SK-N-SH treated with all-trans-retinoic acid at 6 μM for 48 hours (cell line): ENCODE measurements around the gene CHRNB1.

ENCODE experiments used
- ATAC-seq: fragments of 200-7000 bp; cut with Tn5 transposase; 3 replicates; pipeline ENCODE4 v1.9.1; 2020; ENCODE audit warnings: mild to moderate bottlenecking, moderate library complexity
- ARNTL ChIP-seq: fragments of 450-650 bp; formaldehyde crosslinking; IDR thresholded peaks from 2 replicates; pipeline ENCODE4 v1.5.0; 2020; ENCODE audit warnings: low read depth, mild to moderate bottlenecking, moderate library complexity, borderline replicate concordance
- BACH2 ChIP-seq: fragments of 250-450 bp; sonication (Bioruptor Pico); IDR thresholded peaks from 2 replicates; pipeline ENCODE4 v1.9.0; 2021; ENCODE audit warnings: mild to moderate bottlenecking, borderline replicate concordance
- CSDC2 ChIP-seq: fragments of 250-450 bp; sonication (Bioruptor Pico); IDR thresholded peaks from 2 replicates; pipeline ENCODE4 v1.5.0; 2020; ENCODE audit warnings: mild to moderate bottlenecking, moderate library complexity
- CSRNP3 ChIP-seq: fragments of 250-450 bp; sonication (Bioruptor Pico); IDR thresholded peaks from 2 replicates; pipeline ENCODE4 v1.5.1; 2021; ENCODE audit warnings: mild to moderate bottlenecking, moderate library complexity
- GLIS3 ChIP-seq: fragments of 250-450 bp; sonication (Bioruptor Pico); IDR thresholded peaks from 2 replicates; pipeline ENCODE4 v1.5.0; 2020; ENCODE audit warnings: mild to moderate bottlenecking, moderate library complexity
- ISL1 ChIP-seq: fragments of 250-450 bp; sonication (Bioruptor Pico); IDR thresholded peaks from 2 replicates; pipeline ENCODE4 v2.1.2; 2022; ENCODE audit warnings: mild to moderate bottlenecking, moderate library complexity
- OSR1 ChIP-seq: fragments of 250-450 bp; sonication (Bioruptor Pico); IDR thresholded peaks from 2 replicates; pipeline ENCODE4 v1.8.0; 2022; ENCODE audit warnings: moderate library complexity, mild to moderate bottlenecking, inconsistent platforms
- POU6F1 ChIP-seq: fragments of 250-450 bp; sonication (Bioruptor Pico); IDR thresholded peaks from 2 replicates; pipeline ENCODE4 v1.8.0; 2021; ENCODE audit warnings: low read depth, mild to moderate bottlenecking, moderate library complexity, borderline replicate concordance
- PPARA ChIP-seq: fragments of 250-450 bp; sonication (Bioruptor Pico); IDR thresholded peaks from 2 replicates; pipeline ENCODE4 v1.5.0; 2020; ENCODE audit warnings: mild to moderate bottlenecking, borderline replicate concordance
- RARB ChIP-seq: fragments of 250-450 bp; sonication (Bioruptor Pico); IDR thresholded peaks from 2 replicates; pipeline ENCODE4 v1.8.0; 2021; ENCODE audit warnings: mild to moderate bottlenecking, moderate library complexity
- SNAI2 ChIP-seq: fragments of 250-450 bp; sonication (Bioruptor Pico); IDR thresholded peaks from 2 replicates; pipeline ENCODE4 v1.5.0; 2020; ENCODE audit warnings: mild to moderate bottlenecking, moderate library complexity
- TCF4 ChIP-seq: fragments of 250-450 bp; sonication (Bioruptor Pico); IDR thresholded peaks from 2 replicates; pipeline ENCODE4 v1.8.0; 2021; ENCODE audit warnings: mild to moderate bottlenecking, moderate library complexity, borderline replicate concordance
- TOX ChIP-seq: fragments of 250-450 bp; sonication (Bioruptor Pico); IDR thresholded peaks from 2 replicates; pipeline ENCODE4 v1.8.0; 2021; ENCODE audit warnings: mild to moderate bottlenecking, moderate library complexity, borderline replicate concordance
- ZC3H10 ChIP-seq: fragments of 250-450 bp; sonication (Bioruptor Pico); IDR thresholded peaks from 2 replicates; pipeline ENCODE4 v1.5.1; 2021; ENCODE audit warnings: mild to moderate bottlenecking, moderate library complexity
- ZFP3 ChIP-seq: fragments of 250-450 bp; sonication (Bioruptor Pico); IDR thresholded peaks from 2 replicates; pipeline ENCODE4 v1.5.0; 2020; ENCODE audit warnings: mild to moderate bottlenecking, moderate library complexity
- ZFP30 ChIP-seq: fragments of 450-650 bp; formaldehyde crosslinking; IDR thresholded peaks from 2 replicates; pipeline ENCODE4 v1.5.0; 2022; ENCODE audit warnings: mild to moderate bottlenecking, moderate library complexity
- ZNF565 ChIP-seq: fragments of 450-650 bp; formaldehyde crosslinking; conservative IDR thresholded peaks from 2 replicates; pipeline ENCODE4 v1.5.0; 2020; ENCODE audit warnings: low read depth, mild to moderate bottlenecking, moderate library complexity
- ZNF70 ChIP-seq: fragments of 450-650 bp; formaldehyde crosslinking; IDR thresholded peaks from 2 replicates; pipeline ENCODE4 v1.5.0; 2020; ENCODE audit warnings: mild to moderate bottlenecking, moderate library complexity
- ZNF8 ChIP-seq: fragments of 450-650 bp; formaldehyde crosslinking; IDR thresholded peaks from 2 replicates; pipeline ENCODE4 v1.5.0; 2020; ENCODE audit warnings: mild to moderate bottlenecking, moderate library complexity
- TF ChIP-seq, protein P1 (sequence below): fragments of 250-450 bp; sonication (Bioruptor Pico); IDR thresholded peaks from 2 replicates; pipeline ENCODE4 v1.5.1; 2020; ENCODE audit warnings: low read depth, mild to moderate bottlenecking, moderate library complexity
- TF ChIP-seq, protein P2 (sequence below): fragments of 250-450 bp; sonication (Bioruptor Pico); IDR thresholded peaks from 2 replicates; pipeline ENCODE4 v1.5.0; 2020; ENCODE audit warnings: mild to moderate bottlenecking, moderate library complexity

The CHRNB1 gene

GRCh38 chr17:7416323-7416722 lies 28.5 kb upstream of the CHRNB1 start:
- ATAC-seq = no peak
- TF ChIP-seq, protein P1, sequence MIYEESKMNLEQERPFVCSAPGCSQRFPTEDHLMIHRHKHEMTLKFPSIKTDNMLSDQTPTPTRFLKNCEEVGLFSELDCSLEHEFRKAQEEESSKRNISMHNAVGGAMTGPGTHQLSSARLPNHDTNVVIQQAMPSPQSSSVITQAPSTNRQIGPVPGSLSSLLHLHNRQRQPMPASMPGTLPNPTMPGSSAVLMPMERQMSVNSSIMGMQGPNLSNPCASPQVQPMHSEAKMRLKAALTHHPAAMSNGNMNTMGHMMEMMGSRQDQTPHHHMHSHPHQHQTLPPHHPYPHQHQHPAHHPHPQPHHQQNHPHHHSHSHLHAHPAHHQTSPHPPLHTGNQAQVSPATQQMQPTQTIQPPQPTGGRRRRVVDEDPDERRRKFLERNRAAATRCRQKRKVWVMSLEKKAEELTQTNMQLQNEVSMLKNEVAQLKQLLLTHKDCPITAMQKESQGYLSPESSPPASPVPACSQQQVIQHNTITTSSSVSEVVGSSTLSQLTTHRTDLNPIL (CRISPR knock-in tag) = no peak
- no peak for TF ChIP-seq CSRNP3 (CRISPR knock-in tag)
- no peak for TF ChIP-seq TOX (CRISPR knock-in tag)
- no peak for TF ChIP-seq SNAI2 (CRISPR knock-in tag)
- TF ChIP-seq ZNF70 (CRISPR knock-in tag) = no peak
- TF ChIP-seq PPARA (CRISPR knock-in tag) = no peak
- no peak for TF ChIP-seq RARB (CRISPR knock-in tag)
- TF ChIP-seq ZNF565 (CRISPR knock-in tag) = no peak

GRCh38 chr17:7417056-7417655 lies 27.7 kb upstream of the CHRNB1 start:
- TF ChIP-seq ZNF70 (CRISPR knock-in tag) (no peak), BACH2 (CRISPR knock-in tag) (no peak), POU6F1 (CRISPR knock-in tag) (no peak), CSDC2 (no peak), ZFP3 (no peak), TOX (CRISPR knock-in tag) (no peak), ARNTL (CRISPR knock-in tag) (no peak), RARB (CRISPR knock-in tag) (no peak), PPARA (CRISPR knock-in tag) (no peak)
- TF ChIP-seq, protein P1 (CRISPR knock-in tag) = no peak
- TF ChIP-seq, protein P2, sequence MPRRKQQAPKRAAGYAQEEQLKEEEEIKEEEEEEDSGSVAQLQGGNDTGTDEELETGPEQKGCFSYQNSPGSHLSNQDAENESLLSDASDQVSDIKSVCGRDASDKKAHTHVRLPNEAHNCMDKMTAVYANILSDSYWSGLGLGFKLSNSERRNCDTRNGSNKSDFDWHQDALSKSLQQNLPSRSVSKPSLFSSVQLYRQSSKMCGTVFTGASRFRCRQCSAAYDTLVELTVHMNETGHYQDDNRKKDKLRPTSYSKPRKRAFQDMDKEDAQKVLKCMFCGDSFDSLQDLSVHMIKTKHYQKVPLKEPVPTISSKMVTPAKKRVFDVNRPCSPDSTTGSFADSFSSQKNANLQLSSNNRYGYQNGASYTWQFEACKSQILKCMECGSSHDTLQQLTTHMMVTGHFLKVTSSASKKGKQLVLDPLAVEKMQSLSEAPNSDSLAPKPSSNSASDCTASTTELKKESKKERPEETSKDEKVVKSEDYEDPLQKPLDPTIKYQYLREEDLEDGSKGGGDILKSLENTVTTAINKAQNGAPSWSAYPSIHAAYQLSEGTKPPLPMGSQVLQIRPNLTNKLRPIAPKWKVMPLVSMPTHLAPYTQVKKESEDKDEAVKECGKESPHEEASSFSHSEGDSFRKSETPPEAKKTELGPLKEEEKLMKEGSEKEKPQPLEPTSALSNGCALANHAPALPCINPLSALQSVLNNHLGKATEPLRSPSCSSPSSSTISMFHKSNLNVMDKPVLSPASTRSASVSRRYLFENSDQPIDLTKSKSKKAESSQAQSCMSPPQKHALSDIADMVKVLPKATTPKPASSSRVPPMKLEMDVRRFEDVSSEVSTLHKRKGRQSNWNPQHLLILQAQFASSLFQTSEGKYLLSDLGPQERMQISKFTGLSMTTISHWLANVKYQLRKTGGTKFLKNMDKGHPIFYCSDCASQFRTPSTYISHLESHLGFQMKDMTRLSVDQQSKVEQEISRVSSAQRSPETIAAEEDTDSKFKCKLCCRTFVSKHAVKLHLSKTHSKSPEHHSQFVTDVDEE = no peak
- ATAC-seq = no peak

DNA sequence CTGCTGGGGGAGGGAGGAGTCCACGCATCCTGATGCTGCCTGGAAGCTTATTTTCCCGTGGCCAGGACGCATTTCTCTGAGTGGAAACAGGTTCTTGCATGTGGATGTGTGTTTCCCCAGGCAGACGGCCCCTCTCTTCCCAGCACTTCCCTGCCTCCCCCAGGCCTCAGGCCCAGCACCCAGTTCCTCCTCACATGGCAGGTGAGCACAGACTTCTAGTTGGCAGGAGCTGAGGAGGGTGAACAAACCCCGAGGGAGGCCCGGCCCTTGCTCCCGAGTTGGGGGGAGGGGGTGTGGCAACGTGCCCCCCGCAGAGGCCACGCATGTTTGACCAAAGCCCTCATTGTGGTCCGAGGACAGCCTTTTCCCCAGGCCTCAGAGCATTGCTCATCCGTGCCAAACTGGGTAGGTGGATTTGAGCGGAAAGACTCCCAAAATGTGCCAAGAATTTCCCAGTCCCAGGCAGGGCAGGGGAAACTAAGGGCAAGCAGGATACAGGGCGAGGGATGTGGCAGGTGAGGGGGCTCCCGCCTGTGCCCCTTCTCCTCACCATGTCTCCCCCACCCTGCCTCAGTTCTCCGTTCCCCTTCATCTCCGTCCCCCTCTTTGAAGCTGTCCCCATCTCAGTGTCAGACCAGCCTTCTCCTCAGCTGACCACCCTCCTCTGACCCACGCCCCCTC lies 26.2 kb upstream of the CHRNB1 start:
- ATAC-seq = no peak
- no peak for TF ChIP-seq ISL1 (CRISPR knock-in tag)
- no peak for TF ChIP-seq GLIS3 (CRISPR knock-in tag)
- TF ChIP-seq ZFP30 (CRISPR knock-in tag) = no peak
- TF ChIP-seq, protein P2 = no peak
- no peak for TF ChIP-seq OSR1
- no peak for TF ChIP-seq ZNF565 (CRISPR knock-in tag)
- no peak for TF ChIP-seq ZNF8 (CRISPR knock-in tag)
- no peak for TF ChIP-seq SNAI2 (CRISPR knock-in tag)
- TF ChIP-seq, protein P1 (CRISPR knock-in tag) = no peak
- no peak for TF ChIP-seq TCF4
- no peak for TF ChIP-seq ZC3H10 (CRISPR knock-in tag)
- no peak for TF ChIP-seq PPARA (CRISPR knock-in tag)
- TF ChIP-seq, all 23 proteins: peak for 0
